COLO668 (cell line): ENCODE data around the gene SYTL3.
"Not testable (repeated sequence)": the region's sequence is repeated elsewhere in the genome, so short reads cannot be mapped to it uniquely, and the experiment has no call there.

Experiments
- DNase-seq: peaks from one replicate; lab custom pipeline; 2025; ENCODE audit not compliant: unreplicated experiment; lab: John Stamatoyannopoulos, UW

SYTL3 gene

DNA sequence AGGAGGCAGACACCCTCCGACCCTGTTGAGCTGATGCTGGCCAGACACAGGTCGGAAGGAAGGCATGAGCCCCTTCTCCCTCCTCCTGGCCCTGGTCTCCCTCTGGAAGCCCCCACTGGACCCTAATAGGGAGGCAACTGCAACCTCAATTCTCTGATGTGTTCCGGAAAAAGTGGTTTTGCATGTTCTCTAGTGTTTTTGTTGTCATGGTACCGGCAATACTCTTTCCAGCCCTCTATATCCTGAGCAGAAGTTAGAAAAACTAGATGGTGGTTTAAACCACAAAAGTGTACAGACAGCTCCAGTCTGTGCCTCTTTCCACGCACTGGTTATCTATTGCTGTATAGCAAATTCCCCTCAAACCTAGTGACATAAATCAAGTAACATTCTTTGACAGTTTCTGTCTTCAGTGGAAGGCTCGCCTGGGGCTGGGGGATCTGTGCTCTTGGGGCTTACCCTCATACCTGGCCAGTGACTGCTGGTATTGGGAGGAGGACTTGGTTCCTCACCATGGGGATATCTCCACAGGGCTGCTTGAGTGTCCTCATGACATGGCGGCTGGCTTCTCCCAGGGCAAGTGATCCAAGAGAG lies 37.0 kb downstream of the SYTL3 start:
- DNase-seq: no peak

GRCh38 chr6:158687506-158687905 lies 37.7 kb downstream of the SYTL3 start:
- no peak for DNase-seq

DNA sequence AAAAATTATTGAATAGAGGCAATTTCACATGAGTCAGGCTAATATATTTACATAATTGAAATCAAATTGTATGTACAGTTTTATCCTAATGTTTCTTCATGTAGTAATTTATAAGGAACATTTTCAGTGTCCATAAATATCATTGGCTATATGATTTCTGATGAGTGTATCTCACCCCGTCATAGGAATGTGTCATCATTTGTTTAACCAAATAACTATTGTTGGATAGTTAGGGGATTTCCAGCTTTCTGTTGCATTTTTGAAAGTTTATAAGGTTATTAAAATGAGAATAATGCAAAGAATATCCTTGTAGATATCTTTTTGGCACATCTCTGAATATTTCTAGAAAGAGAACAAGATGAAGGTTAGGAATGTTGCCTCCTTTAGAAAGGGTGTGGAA lies 39.0 kb downstream of the SYTL3 start:
- DNase-seq: no peak

GRCh38 chr6:158694913-158695312 lies 45.1 kb downstream of the SYTL3 start:
- no peak for DNase-seq

DNA sequence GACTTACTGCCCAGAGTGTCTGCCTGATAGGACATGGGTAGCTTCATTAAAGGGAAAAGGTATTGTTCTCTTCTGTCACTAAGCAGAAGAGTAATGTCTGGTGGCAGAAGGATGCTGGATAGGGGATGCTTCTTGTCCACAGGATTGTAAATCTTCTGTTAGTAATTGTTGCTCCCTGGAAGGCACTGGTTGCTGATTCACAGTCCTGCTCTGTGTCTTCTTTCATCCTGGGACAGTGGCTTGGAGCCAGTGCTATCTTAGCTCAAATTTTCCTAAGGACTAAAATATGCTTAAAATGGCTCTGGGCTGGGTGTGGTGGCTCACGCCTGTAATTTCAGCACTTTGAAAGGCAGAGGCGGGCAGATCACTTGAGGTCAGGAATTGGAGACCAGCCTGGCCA lies 48.0 kb downstream of the SYTL3 start:
- DNase-seq: no peak

GRCh38 chr6:158698931-158699330 lies 49.1 kb downstream of the SYTL3 start:
- DNase-seq: no peak

DNA sequence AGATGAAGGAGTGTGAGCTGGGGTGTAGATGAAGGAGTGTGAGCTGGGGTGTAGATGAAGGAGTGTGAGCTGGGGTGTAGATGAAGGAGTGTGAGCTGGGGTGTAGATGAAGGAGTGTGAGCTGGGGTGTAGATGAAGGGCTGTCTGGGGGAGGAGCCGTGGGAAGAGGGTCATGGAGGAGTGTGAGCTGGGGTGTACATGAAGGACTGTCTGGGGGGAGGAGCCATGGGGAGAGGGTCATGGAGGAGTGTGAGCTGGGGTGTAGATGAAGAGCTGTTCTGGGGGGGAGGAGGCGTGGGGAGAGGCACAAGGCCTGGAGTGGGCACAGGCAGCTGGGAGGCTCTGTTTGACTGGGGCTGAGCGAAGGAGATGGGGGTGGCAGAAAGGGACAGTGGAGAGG lies 51.4 kb downstream of the SYTL3 start:
- not testable (repeated sequence) for DNase-seq

DNA sequence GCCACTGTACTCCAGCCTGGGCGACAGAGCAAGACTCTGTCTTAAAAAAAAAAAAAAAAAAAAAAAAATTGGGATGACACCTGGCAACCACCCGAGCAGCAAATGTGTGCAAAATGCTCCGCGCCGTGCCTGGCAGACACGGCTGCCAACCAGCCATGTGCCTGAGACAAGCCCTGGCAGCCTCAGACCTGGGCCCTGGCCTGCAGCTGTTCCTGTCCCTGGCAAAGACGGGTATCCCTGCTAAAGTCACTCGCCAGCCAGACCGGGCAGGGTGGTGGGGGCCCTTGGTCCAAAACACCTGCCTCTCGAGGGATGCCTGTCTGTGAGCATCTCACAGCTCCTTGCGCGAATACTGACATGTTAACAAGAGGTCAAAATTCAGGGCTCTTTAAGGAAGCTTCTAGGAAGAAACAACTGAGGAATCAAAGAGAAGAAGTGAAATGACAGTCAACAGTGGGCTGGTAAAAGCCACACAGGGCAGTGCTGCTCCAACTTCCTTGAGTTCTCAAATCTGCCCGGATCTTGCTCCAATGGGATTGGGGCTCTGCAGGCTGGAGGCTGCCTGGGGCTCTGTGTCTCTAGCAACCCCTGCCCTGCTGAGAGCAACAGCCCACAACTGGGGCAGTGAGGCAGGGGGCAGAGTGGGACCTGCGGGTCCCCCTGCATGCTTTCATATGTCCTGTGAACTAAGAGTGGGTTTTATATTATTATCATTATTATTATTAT lies 53.4 kb downstream of the SYTL3 start:
- DNase-seq: no peak

- peak; percentile 75 for DNase-seq
Measured at GRCh38 chr6:158703837-158704822, 54.3 kb downstream of the SYTL3 start.

GRCh38 chr6:158705386-158706126 lies 55.7 kb downstream of the SYTL3 start:
- DNase-seq: no peak

- DNase-seq: peak; percentile 28
Measured at GRCh38 chr6:158706369-158706982, 56.6 kb downstream of the SYTL3 start.

DNA sequence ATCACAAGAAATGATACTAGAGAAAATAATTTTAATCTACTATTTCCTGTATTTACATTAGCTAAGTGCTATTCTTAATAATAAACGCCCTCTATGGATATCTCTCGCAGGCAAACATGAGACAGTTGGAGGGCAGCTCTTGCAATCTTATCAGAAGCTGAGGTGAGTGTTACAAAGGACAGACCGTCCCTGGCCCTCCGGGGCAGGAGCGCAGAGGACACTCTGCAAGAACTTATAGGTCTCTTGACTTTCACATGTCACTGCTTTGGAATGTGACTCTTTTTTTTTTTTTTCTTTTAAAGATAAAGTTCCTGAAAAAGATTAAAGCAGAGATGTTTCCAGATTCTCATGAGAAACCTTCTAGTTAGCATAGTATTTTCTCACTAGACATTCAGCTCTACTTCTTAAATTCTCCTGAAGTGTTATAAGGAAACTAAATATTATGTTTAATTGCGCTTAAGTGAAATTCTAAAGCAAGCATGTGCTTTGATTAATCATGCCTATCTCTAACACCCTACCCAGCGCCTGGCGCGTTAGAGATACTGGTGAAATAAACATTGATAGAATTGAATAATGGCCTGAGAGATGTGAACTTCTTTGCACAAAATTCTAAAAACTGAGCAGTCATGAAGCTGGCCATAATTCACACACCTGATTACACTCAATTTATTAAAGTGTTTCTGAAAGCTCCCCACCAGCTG lies 57.4 kb downstream of the SYTL3 start:
- DNase-seq: no peak

DNA sequence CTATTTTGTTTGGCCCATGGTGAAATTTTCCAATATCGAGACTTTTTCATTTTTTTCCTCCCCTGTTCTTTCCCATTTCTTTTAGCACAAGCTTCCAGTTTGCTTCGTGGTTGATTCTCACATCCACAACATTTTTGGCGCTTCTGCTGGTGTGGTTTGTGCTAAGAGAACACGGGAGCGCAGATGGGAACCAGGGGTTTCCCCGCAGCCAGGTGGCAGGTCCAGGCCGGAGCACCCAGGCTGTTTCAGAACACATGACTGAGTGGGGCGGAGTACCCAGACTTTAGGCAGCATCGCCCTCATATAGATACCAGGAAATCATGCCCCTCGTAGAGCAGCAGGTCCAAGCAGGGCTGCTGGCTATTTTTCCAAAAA lies 58.0 kb downstream of the SYTL3 start:
- DNase-seq: no peak

DNA sequence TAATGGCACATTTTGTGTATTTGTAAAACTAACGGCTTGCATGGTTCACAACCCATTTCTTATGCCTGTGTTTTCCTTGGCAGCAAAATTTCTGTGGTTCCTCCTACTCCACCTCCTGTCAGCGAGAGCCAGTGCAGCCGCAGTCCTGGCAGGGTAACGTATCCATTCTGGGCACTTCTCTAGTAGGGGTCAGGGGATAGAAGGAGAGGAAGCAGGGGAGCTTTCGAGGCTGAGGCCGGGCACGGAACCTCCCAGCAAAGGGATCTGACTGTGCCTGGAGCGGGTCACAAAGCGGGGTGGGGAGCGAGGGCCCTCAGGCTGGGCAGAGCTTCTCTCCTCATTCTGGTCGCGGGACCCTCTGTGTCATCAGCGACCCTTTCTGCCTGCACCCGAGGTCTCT lies 58.4 kb downstream of the SYTL3 start:
- no peak for DNase-seq

DNA sequence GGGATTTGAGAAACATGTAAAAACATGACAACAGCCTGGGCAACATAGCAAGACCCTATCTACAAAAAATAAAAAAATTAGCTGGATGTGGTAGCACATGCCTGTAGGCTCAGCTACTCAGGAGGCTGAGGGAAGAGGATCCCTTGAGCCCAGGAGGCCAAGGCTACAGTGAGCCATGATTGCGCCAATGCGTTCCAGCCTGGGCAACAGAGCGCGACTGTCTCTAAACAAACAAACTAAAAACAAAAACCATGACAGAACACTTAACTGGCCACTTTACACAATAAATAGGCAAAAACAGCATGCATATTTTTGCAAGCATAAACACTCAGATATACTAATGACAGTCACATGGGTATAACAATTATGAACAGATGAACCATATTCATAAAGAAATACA lies 60.0 kb downstream of the SYTL3 start:
- no peak for DNase-seq

DNA sequence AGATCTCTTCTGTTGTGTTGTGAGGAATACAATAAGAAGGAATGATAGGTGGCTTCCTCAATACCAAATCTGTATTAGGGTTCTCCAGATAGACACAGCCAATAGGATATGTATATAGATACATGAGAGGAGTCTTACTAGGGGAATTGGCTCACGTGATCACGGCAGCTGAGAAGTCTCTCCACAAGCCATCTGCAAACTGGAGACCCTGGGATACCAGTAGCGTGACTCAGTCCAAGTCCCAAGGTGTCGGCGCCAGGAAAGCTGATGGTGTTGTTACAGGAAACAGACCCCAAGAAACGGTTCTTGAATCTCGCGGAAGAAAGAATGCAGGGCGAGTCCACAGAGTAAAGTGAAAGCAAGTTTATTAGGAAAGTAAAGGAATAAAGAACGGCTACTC lies 61.4 kb downstream of the SYTL3 start:
- no peak for DNase-seq

- DNase-seq: no peak
Measured at GRCh38 chr6:158713469-158713868, 63.6 kb downstream of the SYTL3 start.

DNA sequence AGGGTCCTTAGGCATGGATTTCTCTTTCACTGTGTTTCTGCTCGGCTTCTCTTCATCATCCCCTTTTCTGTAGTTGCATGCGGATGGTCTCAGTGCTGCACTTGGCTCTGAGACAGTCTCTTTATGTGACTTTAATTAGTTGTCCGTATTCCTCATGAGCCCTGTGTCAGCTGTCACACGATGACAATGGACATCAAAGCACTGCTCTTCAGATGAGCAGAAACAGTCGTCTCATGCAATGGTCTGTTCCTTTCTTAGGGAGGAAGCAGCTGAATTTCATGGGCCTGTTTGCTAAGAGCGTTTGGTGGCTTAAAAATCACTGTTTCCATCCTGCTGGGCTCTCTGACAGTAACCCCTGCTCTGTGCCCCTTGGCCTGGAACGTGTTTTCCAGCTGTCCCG lies 64.9 kb downstream of the SYTL3 start:
- DNase-seq: no peak

GRCh38 chr6:158715330-158716311 lies 65.8 kb downstream of the SYTL3 start:
- no peak for DNase-seq
